ENCODE measurements around the gene KRTAP1-3. TPM values are rescaled to one million over a fixed set of nuclear protein-coding genes. Genes with fewer than 3 reads are reported as not detected.
"Not testable (repeated sequence)": the region's sequence is repeated elsewhere in the genome, so short reads cannot be mapped to it uniquely, and the experiment has no call there.

The KRTAP1-3 gene
- polyA plus RNA-seq, 3 donors = not detected

GRCh38 chr17:41055130-41055529 is 20.5 kb upstream of the KRTAP1-3 start, which contains the start of gene KRTAP2-2:
Gene KRTAP2-2, minus strand, starts transcription at chr17:41055230. Its CDS starts 19 bp downstream, at chr17:41055211.
- DNase-seq (ENCODE audit: low read depth in 3 of 3, low spot score in 2 of 3) = not testable (repeated sequence)

- DNase-seq (ENCODE audit: low read depth in 3 of 3, low spot score in 2 of 3) = not testable (repeated sequence)
Measured at GRCh38 chr17:41054556-41054955, 19.9 kb upstream of the KRTAP1-3 start.

GRCh38 chr17:41054025-41054424 is 19.4 kb upstream of the KRTAP1-3 start:
- peak in 2 of 3 donors; percentile 4 to 16 for DNase-seq (ENCODE audit: low read depth in 3 of 3, low spot score in 2 of 3)

- no peak for DNase-seq (ENCODE audit: low read depth in 3 of 3, low spot score in 2 of 3)
Measured at GRCh38 chr17:41052566-41052965, 17.9 kb upstream of the KRTAP1-3 start.

- no peak for DNase-seq (ENCODE audit: low read depth in 3 of 3, low spot score in 2 of 3)
Measured at GRCh38 chr17:41049110-41049509, 14.4 kb upstream of the KRTAP1-3 start.

GRCh38 chr17:41048441-41048840 is 13.8 kb upstream of the KRTAP1-3 start:
- DNase-seq (ENCODE audit: low read depth in 3 of 3, low spot score in 2 of 3) = no peak

GRCh38 chr17:41046735-41047465 is 12.2 kb upstream of the KRTAP1-3 start, which contains the start of gene KRTAP2-1:
Gene KRTAP2-1, minus strand, starts transcription at chr17:41047316. Its CDS starts 49 bp downstream, at chr17:41047267.
- DNase-seq (ENCODE audit: low read depth in 3 of 3, low spot score in 2 of 3) = not testable (repeated sequence)

- no peak for DNase-seq (ENCODE audit: low read depth in 3 of 3, low spot score in 2 of 3)
Measured at GRCh38 chr17:41042953-41043352, 8.3 kb upstream of the KRTAP1-3 start.

- DNase-seq (ENCODE audit: low read depth in 3 of 3, low spot score in 2 of 3) = not testable (repeated sequence)
Measured at GRCh38 chr17:41040783-41041571, 6.3 kb upstream of the KRTAP1-3 start, which contains the start of gene KRTAP1-1. Gene KRTAP1-1, minus strand, starts transcription at chr17:41041450. Its CDS starts 53 bp downstream, at chr17:41041397.

GRCh38 chr17:41037853-41038350 is 3.2 kb upstream of the KRTAP1-3 start:
- no peak for DNase-seq (ENCODE audit: low read depth in 3 of 3, low spot score in 2 of 3)

- DNase-seq (ENCODE audit: low read depth in 3 of 3, low spot score in 2 of 3) = no peak
Measured at GRCh38 chr17:41029633-41030245, 4.9 kb downstream of the KRTAP1-3 start, which contains the start of gene KRTAP1-4. Gene KRTAP1-4, minus strand, starts transcription at chr17:41030195. Its CDS starts 117 bp downstream, at chr17:41030078.

- DNase-seq (ENCODE audit: low read depth in 3 of 3, low spot score in 2 of 3) = no peak
Measured at GRCh38 chr17:41026715-41027471, 7.8 kb downstream of the KRTAP1-3 start, which contains the start of gene KRTAP1-5. Gene KRTAP1-5, minus strand, starts transcription at chr17:41027208. Its CDS starts 53 bp downstream, at chr17:41027155.

- no peak for DNase-seq (ENCODE audit: low read depth in 3 of 3, low spot score in 2 of 3)
Measured at GRCh38 chr17:41024697-41025096, 10.0 kb downstream of the KRTAP1-3 start.

- no peak for DNase-seq (ENCODE audit: low read depth in 3 of 3, low spot score in 2 of 3)
Measured at GRCh38 chr17:41020336-41020735, 14.3 kb downstream of the KRTAP1-3 start.

GRCh38 chr17:41019415-41019814 is 15.3 kb downstream of the KRTAP1-3 start:
- no peak for DNase-seq (ENCODE audit: low read depth in 3 of 3, low spot score in 2 of 3)

- no peak for DNase-seq (ENCODE audit: low read depth in 3 of 3, low spot score in 2 of 3)
Measured at GRCh38 chr17:41018541-41018940, 16.1 kb downstream of the KRTAP1-3 start.

GRCh38 chr17:41016578-41017215 is 18.0 kb downstream of the KRTAP1-3 start:
- no peak for DNase-seq (ENCODE audit: low read depth in 3 of 3, low spot score in 2 of 3)

- no peak for DNase-seq (ENCODE audit: low read depth in 3 of 3, low spot score in 2 of 3)
Measured at GRCh38 chr17:41015454-41015853, 19.2 kb downstream of the KRTAP1-3 start.

GRCh38 chr17:41013606-41014005 is 21.1 kb downstream of the KRTAP1-3 start:
- DNase-seq (ENCODE audit: low read depth in 3 of 3, low spot score in 2 of 3) = no peak

Measured in right renal cortex interstitium (tissue), 3 donors.